HG02588 (cell line): ENCODE results near the gene ETF1.
"Not testable (repeated sequence)": the region's sequence is repeated elsewhere in the genome, so short reads cannot be mapped to it uniquely, and the experiment has no call there.

Source experiments
- ATAC-seq: cut with Tn5 transposase; IDR thresholded peaks from one replicate; pipeline ENCODE4 v1.9.1; 2021; ENCODE audit warnings: mild to moderate bottlenecking, moderate library complexity; ENCODE audit not compliant: unreplicated experiment

ETF1 gene

GRCh38 chr5:138491284-138491648 lies 51.8 kb downstream of the ETF1 start:
- no peak for ATAC-seq

- ATAC-seq = no peak
Measured at GRCh38 chr5:138490648-138491283, 52.3 kb downstream of the ETF1 start.

- ATAC-seq = no peak
Measured at GRCh38 chr5:138489683-138490061, 53.4 kb downstream of the ETF1 start.

GRCh38 chr5:138488481-138488945 lies 54.5 kb downstream of the ETF1 start:
- no peak for ATAC-seq

- ATAC-seq = no peak
Measured at GRCh38 chr5:138482638-138483037, 60.4 kb downstream of the ETF1 start.

- ATAC-seq = no peak
Measured at GRCh38 chr5:138476918-138477317, 66.1 kb downstream of the ETF1 start.

GRCh38 chr5:138473151-138473550 lies 69.9 kb downstream of the ETF1 start:
- ATAC-seq = not testable (repeated sequence)

GRCh38 chr5:138472353-138472752 lies 70.7 kb downstream of the ETF1 start:
- no peak for ATAC-seq

GRCh38 chr5:138471052-138471361 lies 72.0 kb downstream of the ETF1 start:
- no peak for ATAC-seq

- no peak for ATAC-seq
Measured at GRCh38 chr5:138470322-138471051, 72.5 kb downstream of the ETF1 start.

GRCh38 chr5:138469540-138470321 lies 73.3 kb downstream of the ETF1 start:
- ATAC-seq = no peak

- no peak for ATAC-seq
Measured at GRCh38 chr5:138468966-138469539, 74.0 kb downstream of the ETF1 start.

GRCh38 chr5:138468133-138468965 lies 74.7 kb downstream of the ETF1 start:
- ATAC-seq = no peak

- no peak for ATAC-seq
Measured at GRCh38 chr5:138467711-138468132, 75.3 kb downstream of the ETF1 start.

GRCh38 chr5:138466900-138467710 lies 75.9 kb downstream of the ETF1 start:
- ATAC-seq = no peak

GRCh38 chr5:138466125-138466899 lies 76.7 kb downstream of the ETF1 start:
- ATAC-seq = no peak

GRCh38 chr5:138465261-138466124 lies 77.5 kb downstream of the ETF1 start, which contains the start of gene EGR1:
TSS of gene EGR1 (plus strand) at chr5:138465479. CDS start at chr5:138465762, 283 bp downstream.
- peak; percentile 50 for ATAC-seq
